Mesodermal cell (in vitro differentiated cells): ENCODE results near the gene LRRC17.
"Not testable (repeated sequence)": the region's sequence is repeated elsewhere in the genome, so short reads cannot be mapped to it uniquely, and the experiment has no call there.

Experiments
- H3K27ac ChIP-seq: 2 replicates; pipeline ENCODE4 v1.7.0; 2013; ENCODE audit warnings: mild to moderate bottlenecking, low read depth, low read length, moderate library complexity; ENCODE audit not compliant: severe bottlenecking
- H3K36me3 ChIP-seq: 2 replicates; pipeline ENCODE4 v1.7.1; 2013; ENCODE audit warnings: mild to moderate bottlenecking, low read length, moderate library complexity; ENCODE audit not compliant: control insufficient read depth, insufficient read depth
- H3K4me1 ChIP-seq: one replicate; pipeline ENCODE4 v1.7.1; 2013; ENCODE audit warnings: mild to moderate bottlenecking, low read length; ENCODE audit not compliant: insufficient read depth, control insufficient read depth, poor library complexity, severe bottlenecking
- H3K4me3 ChIP-seq: 2 replicates; pipeline ENCODE4 v1.7.0; 2013; ENCODE audit warnings: low read length, control low read depth, mild to moderate bottlenecking; ENCODE audit not compliant: insufficient read depth, poor library complexity, severe bottlenecking; ENCODE audit errors: extremely low read depth
- H3K9me3 ChIP-seq: 2 replicates; pipeline ENCODE4 v1.7.1; 2013; ENCODE audit warnings: mild to moderate bottlenecking, low read length, moderate library complexity; ENCODE audit not compliant: control insufficient read depth
- WGBS, 2 experiments: methylation state at CpG; one replicate each; pipeline ENCODE4 v1.1.5; 2013; ENCODE audit warnings: missing lambda C conversion rate in 2 of 2; ENCODE audit not compliant: insufficient coverage in 2 of 2; 5-methylcytosine and 5-hydroxymethylcytosine counted together

The LRRC17 gene

GRCh38 chr7:102974366-102975236 lies 61.8 kb downstream of the LRRC17 start:
- Histone ChIP-seq H3K4me3 (no peak overlapping the region), H3K9me3 (no peaks in the 10 kb centered on the region)
- WGBS, 2 experiments, result 92% methylated on average over 14 to 15 of the region's 15 CpGs

GRCh38 chr7:102975854-102976253 lies 63.1 kb downstream of the LRRC17 start:
- no peak overlapping the region for H3K27ac ChIP-seq
- no peak overlapping the region for H3K4me3 ChIP-seq
- H3K9me3 ChIP-seq, result no peaks in the 10 kb centered on the region
- H3K4me1 ChIP-seq, result no peaks in the 10 kb centered on the region
- H3K36me3 ChIP-seq, result no peaks in the 10 kb centered on the region
- WGBS, 2 experiments, result 83 to 87% methylated on average over 3 to 5 of the region's 8 CpGs

More at GRCh38 chr7:102974366-102975236, 61.8 kb downstream of the LRRC17 start:
- Histone ChIP-seq H3K36me3 (no peaks in the 10 kb centered on the region), H3K4me1 (no peaks in the 10 kb centered on the region), H3K27ac (no peak overlapping the region)

GRCh38 chr7:102976493-102976892 lies 63.7 kb downstream of the LRRC17 start:
- no peak overlapping the region for H3K4me3 ChIP-seq
- no peaks in the 10 kb centered on the region for H3K9me3 ChIP-seq
- no peak overlapping the region for H3K27ac ChIP-seq
- WGBS, 2 experiments, result 81 to 84% methylated on average over 5 to 8 of the region's 8 CpGs
- H3K4me1 ChIP-seq, result no peaks in the 10 kb centered on the region
- no peaks in the 10 kb centered on the region for H3K36me3 ChIP-seq

GRCh38 chr7:102977586-102977985 lies 64.8 kb downstream of the LRRC17 start:
- H3K27ac ChIP-seq, H3K4me3 ChIP-seq, H3K4me1 ChIP-seq, H3K9me3 ChIP-seq, H3K36me3 ChIP-seq: not testable (repeated sequence)
- 80% methylated on average over 1 of the region's 4 CpGs; no CpG with 5 or more reads in 1 of the 2 experiments for WGBS, 2 experiments

- Histone ChIP-seq H3K27ac (no peak overlapping the region), H3K4me1 (no peaks in the 10 kb centered on the region), H3K4me3 (no peak overlapping the region), H3K9me3 (no peaks in the 10 kb centered on the region), H3K36me3 (no peaks in the 10 kb centered on the region)
- WGBS, 2 experiments, result 84 to 96% methylated on average over 4 to 5 of the region's 6 CpGs
Observed at GRCh38 chr7:102978284-102978683, 65.5 kb downstream of the LRRC17 start.

- no peaks in the 10 kb centered on the region for H3K4me1 ChIP-seq
- no peak overlapping the region for H3K27ac ChIP-seq
- H3K4me3 ChIP-seq, result no peak overlapping the region
- H3K9me3 ChIP-seq, result no peaks in the 10 kb centered on the region
- no peaks in the 10 kb centered on the region for H3K36me3 ChIP-seq
Observed at GRCh38 chr7:102979670-102980069, 66.9 kb downstream of the LRRC17 start.

- no peaks in the 10 kb centered on the region for H3K36me3 ChIP-seq
- WGBS, 2 experiments, result 100% methylated on average over 2 of the region's 2 CpGs; no CpG with 5 or more reads in 1 of the 2 experiments
- no peak overlapping the region for H3K27ac ChIP-seq
- H3K9me3 ChIP-seq, result no peaks in the 10 kb centered on the region
- no peak overlapping the region for H3K4me3 ChIP-seq
- no peaks in the 10 kb centered on the region for H3K4me1 ChIP-seq
Observed at GRCh38 chr7:102981451-102981850, 68.7 kb downstream of the LRRC17 start.

GRCh38 chr7:102982235-102982634 lies 69.4 kb downstream of the LRRC17 start:
- H3K36me3 ChIP-seq, result no peaks in the 10 kb centered on the region
- H3K27ac ChIP-seq, result no peak overlapping the region
- no peak overlapping the region for H3K4me3 ChIP-seq
- no peaks in the 10 kb centered on the region for H3K4me1 ChIP-seq
- no peaks in the 10 kb centered on the region for H3K9me3 ChIP-seq
- WGBS, 2 experiments, result no CpG with 5 or more reads among the region's 1 CpG

GRCh38 chr7:102983602-102984001 lies 70.8 kb downstream of the LRRC17 start:
- H3K4me3 ChIP-seq, result no peak overlapping the region
- H3K27ac ChIP-seq, result no peak overlapping the region
- H3K9me3 ChIP-seq, result no peaks in the 10 kb centered on the region
- H3K36me3 ChIP-seq, result no peaks in the 10 kb centered on the region
- H3K4me1 ChIP-seq, result peaks cover 5% of the 10 kb centered on the region
- 82 to 85% methylated on average over 2 of the region's 7 CpGs for WGBS, 2 experiments

GRCh38 chr7:102985176-102985783 lies 72.5 kb downstream of the LRRC17 start:
- no peaks in the 10 kb centered on the region for H3K9me3 ChIP-seq
- H3K36me3 ChIP-seq, result no peaks in the 10 kb centered on the region
- peaks cover 5% of the 10 kb centered on the region for H3K4me1 ChIP-seq
- H3K27ac ChIP-seq, result no peak overlapping the region
- H3K4me3 ChIP-seq, result no peak overlapping the region

- peaks cover 24% of the 10 kb centered on the region for H3K4me1 ChIP-seq
- WGBS, 2 experiments, result no CpG with 5 or more reads among the region's 2 CpGs
- H3K4me3 ChIP-seq, result no peak overlapping the region
- no peaks in the 10 kb centered on the region for H3K9me3 ChIP-seq
- H3K27ac ChIP-seq, result no peak overlapping the region
- no peaks in the 10 kb centered on the region for H3K36me3 ChIP-seq
Observed at GRCh38 chr7:102988088-102988487, 75.3 kb downstream of the LRRC17 start.
